PC-9 (cell line): Measurements from ENCODE around the gene GLI1. TPM values are rescaled to one million over a fixed set of nuclear protein-coding genes. Genes with fewer than 3 reads are reported as not detected.

Experiments
- BruUV-seq: library from RNA; stranded (reverse); fragments of 400-500 nt; replicated peaks from 2 replicates; lab custom pipeline; 2021; lab: Mats Ljungman, UMichigan
- CTCF ChIA-PET: fragments of 300-600 bp; sonication (Branson Sonifier 250); formaldehyde crosslinking; loops from one replicate; lab custom pipeline; 2022; ENCODE audit warnings: antibody characterized with exemption; lab: Charles Lee
- POLR2A ChIA-PET: fragments of 300-600 bp; sonication (Branson Sonifier 250); formaldehyde crosslinking; loops from one replicate; lab custom pipeline; 2022; ENCODE audit warnings: antibody characterized with exemption; ENCODE audit not compliant: unreplicated experiment; lab: Charles Lee
- DNase-seq, 2 experiments: peaks; one replicate each; pipeline versions ENCODE4 v3.0.0 to v3.0.0-alpha.2; 2015 to 2022; ENCODE audit warnings: mixed read lengths in 1 of 2
- H2AFZ ChIP-seq: fragments of 200-600 bp; sonication (generic); 2 replicates; pipeline ENCODE4 v1.8.1; 2017; ENCODE audit warnings: antibody characterized with exemption
- H3F3A ChIP-seq: fragments of 200-600 bp; sonication (generic); 2 replicates; pipeline ENCODE4 v1.8.1; 2017; ENCODE audit warnings: antibody characterized with exemption, mild to moderate bottlenecking, low read depth; ENCODE audit not compliant: insufficient read depth
- H3K27ac ChIP-seq: fragments of 200-600 bp; sonication (generic); 2 replicates; pipeline ENCODE4 v1.6.1; 2016; ENCODE audit warnings: mixed run types
- H3K27me3 ChIP-seq: fragments of 200-600 bp; sonication (generic); 2 replicates; pipeline ENCODE4 v1.6.1; 2016; ENCODE audit warnings: low read depth, mixed run types; ENCODE audit not compliant: insufficient read depth
- H3K36me3 ChIP-seq: fragments of 200-600 bp; sonication (generic); 2 replicates; pipeline ENCODE4 v1.6.1; 2016; ENCODE audit warnings: low read depth, mixed run types
- H3K4me1 ChIP-seq: fragments of 200-600 bp; sonication (generic); replicated peaks from 2 replicates; pipeline ENCODE4 v1.6.1; 2016; ENCODE audit warnings: mixed run types; ENCODE audit not compliant: insufficient read depth
- H3K4me2 ChIP-seq: fragments of 200-600 bp; sonication (generic); 2 replicates; pipeline ENCODE4 v1.6.1; 2017; ENCODE audit warnings: mixed run types
- H3K4me3 ChIP-seq: fragments of 200-600 bp; sonication (generic); 2 replicates; pipeline ENCODE4 v1.6.1; 2016; ENCODE audit warnings: mixed run types
- H3K79me2 ChIP-seq: fragments of 200-600 bp; sonication (generic); 2 replicates; pipeline ENCODE4 v1.6.1; 2017; ENCODE audit warnings: low read depth, mixed run types
- H3K9me2 ChIP-seq: fragments of 200-600 bp; sonication (generic); 2 replicates; pipeline ENCODE4 v1.8.1; 2017; ENCODE audit warnings: mild to moderate bottlenecking; ENCODE audit not compliant: insufficient read depth
- H3K9me3 ChIP-seq: fragments of 200-600 bp; sonication (generic); 2 replicates; pipeline ENCODE4 v1.8.1; 2016; ENCODE audit warnings: low read depth; ENCODE audit not compliant: insufficient read depth
- H4K20me1 ChIP-seq: fragments of 200-600 bp; sonication (generic); 2 replicates; pipeline ENCODE4 v1.8.1; 2017; ENCODE audit not compliant: insufficient read depth
- EZH2 ChIP-seq: fragments of 200-600 bp; sonication (generic); IDR thresholded peaks from 2 replicates; pipeline ENCODE4 v1.8.0; 2017; ENCODE audit warnings: antibody characterized with exemption, low read depth
- intact Hi-C: fragments of 100-400 bp; cut with micrococcal nuclease; formaldehyde crosslinking; loops from one replicate; pipeline ENCODE4 v1.10.0; 2022; ENCODE audit not compliant: unreplicated experiment
- total RNA-seq: library from RNA; stranded (reverse); gene quantifications from 2 replicates; pipeline ENCODE4 v1.2.3, GENCODE V29; 2021
- TF ChIP-seq, protein P1 (sequence below): fragments of 200-600 bp; sonication (generic); conservative IDR thresholded peaks from 2 replicates; pipeline ENCODE4 v1.6.1; 2017; ENCODE audit warnings: mixed run types, antibody characterized with exemption, mild to moderate bottlenecking, moderate library complexity

Gene GLI1
- total RNA-seq, 1 experiment from 2014 or later, result not detected

DNA sequence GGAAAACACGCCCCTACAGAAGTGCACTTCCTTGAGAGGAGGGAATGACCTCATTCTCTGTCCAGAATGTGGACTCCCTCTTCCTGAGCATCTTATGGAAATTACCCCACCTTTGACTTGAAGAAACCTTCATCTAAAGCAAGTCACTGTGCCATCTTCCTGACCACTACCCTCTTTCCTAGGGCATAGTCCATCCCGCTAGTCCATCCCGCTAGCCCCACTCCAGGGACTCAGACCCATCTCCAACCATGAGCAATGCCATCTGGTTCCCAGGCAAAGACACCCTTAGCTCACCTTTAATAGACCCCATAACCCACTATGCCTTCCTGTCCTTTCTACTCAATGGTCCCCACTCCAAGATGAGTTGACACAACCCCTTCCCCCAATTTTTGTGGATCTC, 9.5 kb upstream of the GLI1 start:
- Histone ChIP-seq H3K9me2 (no peaks in the 10 kb centered on the region), H3K4me1 (peaks cover 7% of the 10 kb centered on the region), H3K36me3 (no peaks in the 10 kb centered on the region), H4K20me1 (no peaks in the 10 kb centered on the region), H3K27me3 (no peaks in the 10 kb centered on the region), H3F3A (peaks cover 2% of the 10 kb centered on the region; the same call in 1 of the 2 replicates), H3K27ac (no peak overlapping the region), H3K4me3 (no peak overlapping the region), H3K4me2 (no peak overlapping the region), H3K79me2 (no peaks in the 10 kb centered on the region), H3K9me3 (no peaks in the 10 kb centered on the region), H2AFZ (no peak overlapping the region)
- TF ChIP-seq EZH2, result no peak
- TF ChIP-seq, protein P1, sequence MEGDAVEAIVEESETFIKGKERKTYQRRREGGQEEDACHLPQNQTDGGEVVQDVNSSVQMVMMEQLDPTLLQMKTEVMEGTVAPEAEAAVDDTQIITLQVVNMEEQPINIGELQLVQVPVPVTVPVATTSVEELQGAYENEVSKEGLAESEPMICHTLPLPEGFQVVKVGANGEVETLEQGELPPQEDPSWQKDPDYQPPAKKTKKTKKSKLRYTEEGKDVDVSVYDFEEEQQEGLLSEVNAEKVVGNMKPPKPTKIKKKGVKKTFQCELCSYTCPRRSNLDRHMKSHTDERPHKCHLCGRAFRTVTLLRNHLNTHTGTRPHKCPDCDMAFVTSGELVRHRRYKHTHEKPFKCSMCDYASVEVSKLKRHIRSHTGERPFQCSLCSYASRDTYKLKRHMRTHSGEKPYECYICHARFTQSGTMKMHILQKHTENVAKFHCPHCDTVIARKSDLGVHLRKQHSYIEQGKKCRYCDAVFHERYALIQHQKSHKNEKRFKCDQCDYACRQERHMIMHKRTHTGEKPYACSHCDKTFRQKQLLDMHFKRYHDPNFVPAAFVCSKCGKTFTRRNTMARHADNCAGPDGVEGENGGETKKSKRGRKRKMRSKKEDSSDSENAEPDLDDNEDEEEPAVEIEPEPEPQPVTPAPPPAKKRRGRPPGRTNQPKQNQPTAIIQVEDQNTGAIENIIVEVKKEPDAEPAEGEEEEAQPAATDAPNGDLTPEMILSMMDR, result no peak
- ChIA-PET CTCF (no interaction called here), POLR2A (no interaction called here)
- DNase-seq, result no peak
- intact Hi-C loops, result loop anchor here (10.0 kb wide), 1 partner anchor 455 kb away; no protein-coding TSS in a partner anchor
- no TSS peak for BruUV-seq

DNA sequence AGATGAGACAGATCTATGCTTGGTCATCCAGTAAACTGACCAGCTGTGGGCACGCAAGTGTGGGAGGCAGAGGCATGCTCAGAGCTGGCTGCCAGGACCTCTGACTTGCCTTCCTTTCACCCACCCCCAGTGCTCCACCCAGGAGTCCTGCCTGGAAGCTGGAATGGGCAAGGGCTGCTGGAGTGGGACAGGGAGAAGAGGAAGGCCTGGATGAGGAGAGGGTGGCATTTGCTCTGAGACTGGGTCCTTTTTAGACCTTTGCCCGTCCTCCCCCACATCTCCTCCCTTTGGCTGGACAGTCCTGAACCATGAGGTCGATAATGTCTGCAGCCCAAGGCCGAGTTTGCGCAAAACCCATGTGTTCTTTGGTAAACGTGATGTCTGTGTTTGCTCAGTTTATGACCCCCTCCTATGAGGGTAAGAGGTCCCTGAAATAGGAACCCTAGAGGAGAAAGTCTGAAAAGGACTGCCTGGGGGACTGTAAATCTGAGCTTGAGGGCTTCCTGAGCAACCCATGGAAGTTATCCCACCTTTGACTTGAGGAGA, 8.3 kb upstream of the GLI1 start:
- Histone ChIP-seq H2AFZ (no peak overlapping the region), H3K27me3 (no peaks in the 10 kb centered on the region), H4K20me1 (no peaks in the 10 kb centered on the region), H3F3A (no peaks in the 10 kb centered on the region), H3K27ac (no peak overlapping the region), H3K4me1 (peaks cover 20% of the 10 kb centered on the region), H3K4me2 (no peak overlapping the region), H3K9me3 (no peaks in the 10 kb centered on the region), H3K9me2 (no peaks in the 10 kb centered on the region), H3K36me3 (no peaks in the 10 kb centered on the region), H3K4me3 (no peak overlapping the region), H3K79me2 (no peaks in the 10 kb centered on the region)
- no peak for TF ChIP-seq EZH2
- TF ChIP-seq, protein P1, result no peak
- no TSS peak for BruUV-seq
- intact Hi-C loops, result loop anchor here (10.0 kb wide), 1 partner anchor 453 kb away; no protein-coding TSS in a partner anchor
- no peak for DNase-seq
- CTCF ChIA-PET, result no interaction called here
- POLR2A ChIA-PET, result no interaction called here

DNA sequence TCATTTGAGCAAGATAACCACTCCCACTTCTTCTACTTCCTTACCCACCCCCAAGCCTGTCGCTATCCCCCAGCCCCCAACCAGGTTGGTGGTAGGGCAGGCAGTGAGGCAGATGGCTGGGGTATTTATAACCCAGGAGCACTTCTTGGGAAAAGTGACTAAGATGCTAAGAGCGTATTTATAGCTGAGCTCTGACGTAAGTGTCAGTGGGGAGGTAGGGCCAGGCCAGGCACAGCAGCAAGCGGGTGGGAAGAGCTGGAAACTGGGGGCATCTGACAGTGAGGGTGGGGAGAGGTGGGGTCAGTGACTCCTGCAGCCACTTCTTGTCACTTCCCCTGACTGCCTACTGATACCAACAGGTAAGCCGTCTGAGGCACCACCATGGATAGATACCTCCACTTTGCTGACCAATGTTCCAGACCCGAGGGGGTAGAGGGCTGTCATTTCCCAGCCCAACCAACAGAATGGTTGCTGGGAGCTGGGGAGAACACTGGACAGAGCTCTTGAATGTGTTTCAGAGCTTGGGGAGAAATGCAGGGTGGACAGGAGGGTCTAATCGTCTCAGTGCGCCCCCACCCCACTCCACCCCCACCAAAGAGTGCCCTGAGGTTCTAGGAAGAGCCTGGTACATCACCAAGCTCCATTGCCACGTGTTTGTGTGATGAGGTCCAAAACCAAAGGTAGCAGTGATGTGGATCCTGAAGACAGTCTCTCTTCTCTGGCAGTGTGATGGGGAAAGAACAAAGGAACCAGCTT, 7.2 kb upstream of the GLI1 start:
- Histone ChIP-seq H3K9me3 (no peaks in the 10 kb centered on the region), H3K36me3 (no peaks in the 10 kb centered on the region), H4K20me1 (no peaks in the 10 kb centered on the region), H3K4me2 (no peak overlapping the region), H3K27me3 (no peaks in the 10 kb centered on the region), H3F3A (no peaks in the 10 kb centered on the region), H3K79me2 (no peaks in the 10 kb centered on the region), H3K4me1 (peaks cover 28% of the 10 kb centered on the region), H3K27ac (no peak overlapping the region), H2AFZ (no peak overlapping the region), H3K9me2 (no peaks in the 10 kb centered on the region), H3K4me3 (no peak overlapping the region)
- ChIA-PET CTCF (interaction anchor here (0.5 to 1.8 kb wide), 10 partner anchors 44 to 695 kb away, joined by 3 to 30 read pairs (median 4); no protein-coding TSS in a partner anchor), POLR2A (interaction anchor here (0.6 to 0.7 kb wide), 2 partner anchors 137 to 144 kb away, joined by 3 read pairs; no protein-coding TSS in a partner anchor)
- no TSS peak for BruUV-seq
- no peak for TF ChIP-seq EZH2
- TF ChIP-seq, protein P1, result no peak
- intact Hi-C loops, result loop anchor here (2.0 to 10.0 kb wide), 2 partner anchors 240 to 452 kb away; no protein-coding TSS in a partner anchor
- no peak for DNase-seq
